Osteocyte (in vitro differentiated cells): Measurements from ENCODE around the gene P4HA1. TPM values are rescaled to one million over a fixed set of nuclear protein-coding genes. Genes with fewer than 3 reads are reported as not detected.

Source experiments
- DNase-seq: peaks from one replicate; pipeline ENCODE4 v3.0.0; 2021; ENCODE audit warnings: mixed read lengths; ENCODE audit not compliant: unreplicated experiment; ENCODE audit errors: extremely low spot score
- H3K27ac Mint-ChIP-seq: one replicate; pipeline ENCODE4 v1.8.0; 2021; ENCODE audit warnings: mild to moderate bottlenecking, mixed read lengths; ENCODE audit not compliant: unreplicated experiment
- H3K27me3 Mint-ChIP-seq: one replicate; pipeline ENCODE4 v1.8.0; 2021; ENCODE audit warnings: mixed read lengths; ENCODE audit not compliant: unreplicated experiment
- H3K36me3 Mint-ChIP-seq: one replicate; pipeline ENCODE4 v1.8.0; 2021; ENCODE audit warnings: mixed read lengths; ENCODE audit not compliant: unreplicated experiment
- H3K4me1 Mint-ChIP-seq: one replicate; pipeline ENCODE4 v1.8.0; 2021; ENCODE audit warnings: mixed read lengths; ENCODE audit not compliant: unreplicated experiment
- H3K4me3 Mint-ChIP-seq: one replicate; pipeline ENCODE4 v1.8.0; 2021; ENCODE audit warnings: mild to moderate bottlenecking, moderate library complexity, mixed read lengths; ENCODE audit not compliant: unreplicated experiment
- H3K9me3 Mint-ChIP-seq: one replicate; pipeline ENCODE4 v1.8.0; 2021; ENCODE audit warnings: mixed read lengths; ENCODE audit not compliant: unreplicated experiment
- CTCF ChIP-seq: fragments of 200-600 bp; sonication (generic); IDR thresholded peaks from 2 replicates; pipeline ENCODE4 v1.5.0; 2021; ENCODE audit warnings: antibody characterized with exemption, mild to moderate bottlenecking, moderate library complexity
- total RNA-seq: library from RNA; stranded (reverse); gene quantifications from 2 replicates; pipeline ENCODE4 v1.2.1, GENCODE V29; 2021

Gene P4HA1
- total RNA-seq, 1 donor from 2014 or later, result 101 TPM

- Mint-ChIP-seq H3K27ac (no peak overlapping the region), H3K27me3 (no peaks in the 10 kb centered on the region)
- TF ChIP-seq CTCF, result no peak
Observed at GRCh38 chr10:73106301-73106700, 9.6 kb upstream of the P4HA1 start.

GRCh38 chr10:73099141-73099540 is 2.5 kb upstream of the P4HA1 start:
- no peak for DNase-seq

More at GRCh38 chr10:73106301-73106700, 9.6 kb upstream of the P4HA1 start:
- Mint-ChIP-seq H3K4me1 (peaks cover 11% of the 10 kb centered on the region), H3K36me3 (peaks cover 9% of the 10 kb centered on the region), H3K4me3 (no peak overlapping the region), H3K9me3 (no peaks in the 10 kb centered on the region)
- no peak for DNase-seq

GRCh38 chr10:73097305-73097670 is 622 bp upstream of the P4HA1 start:
- no peaks in the 10 kb centered on the region for H3K9me3 Mint-ChIP-seq
- no peak for DNase-seq
- peak overlapping the region; percentile 88 for H3K4me3 Mint-ChIP-seq
- no peaks in the 10 kb centered on the region for H3K27me3 Mint-ChIP-seq
- peak overlapping the region; percentile 92 for H3K27ac Mint-ChIP-seq
- TF ChIP-seq CTCF, result no peak
- H3K36me3 Mint-ChIP-seq, result no peaks in the 10 kb centered on the region
- peaks cover 28% of the 10 kb centered on the region for H3K4me1 Mint-ChIP-seq

More at GRCh38 chr10:73099141-73099540, 2.5 kb upstream of the P4HA1 start:
- Mint-ChIP-seq H3K4me1 (peaks cover 15% of the 10 kb centered on the region), H3K4me3 (no peak overlapping the region), H3K27ac (no peak overlapping the region), H3K9me3 (no peaks in the 10 kb centered on the region), H3K27me3 (no peaks in the 10 kb centered on the region), H3K36me3 (no peaks in the 10 kb centered on the region)
- TF ChIP-seq CTCF, result no peak

- no peaks in the 10 kb centered on the region for H3K27me3 Mint-ChIP-seq
Observed at GRCh38 chr10:73096041-73096448, 621 bp downstream of the P4HA1 start.

GRCh38 chr10:73095481-73096021 is 1.1 kb downstream of the P4HA1 start:
- H3K36me3 Mint-ChIP-seq, result no peaks in the 10 kb centered on the region
- H3K4me3 Mint-ChIP-seq, result peak overlapping the region; percentile 88
- peaks cover 33% of the 10 kb centered on the region for H3K4me1 Mint-ChIP-seq
- peak; percentile 87 for DNase-seq
- H3K27ac Mint-ChIP-seq, result peak overlapping the region; percentile 92
- no peak for TF ChIP-seq CTCF
- H3K9me3 Mint-ChIP-seq, result no peaks in the 10 kb centered on the region
- H3K27me3 Mint-ChIP-seq, result no peaks in the 10 kb centered on the region

More at GRCh38 chr10:73096041-73096448, 621 bp downstream of the P4HA1 start:
- Mint-ChIP-seq H3K9me3 (no peaks in the 10 kb centered on the region), H3K4me3 (peak overlapping the region; percentile 88), H3K36me3 (no peaks in the 10 kb centered on the region), H3K4me1 (peaks cover 33% of the 10 kb centered on the region), H3K27ac (peak overlapping the region; percentile 92)
- TF ChIP-seq CTCF, result no peak
- DNase-seq, result peak; percentile 89
